Liver (tissue), 9 donors: Measurements from ENCODE around the gene TTC28. TPM values are rescaled to one million over a fixed set of nuclear protein-coding genes. Genes with fewer than 3 reads are reported as not detected.

ENCODE experiments used
- DNase-seq: peaks from one replicate; pipeline ENCODE4 v3.0.0-alpha.2; 2017; ENCODE audit warnings: low spot score
- H3K27ac ChIP-seq, 2 donors: one replicate each; pipeline ENCODE4 v1.7.0; 2013; ENCODE audit warnings: inconsistent platforms in 2 of 2, low read length in 2 of 2, control low read depth in 1 of 2, low read depth in 1 of 2, mild to moderate bottlenecking in 1 of 2
- H3K27me3 ChIP-seq, 4 donors: one replicate each; pipeline versions ENCODE4 v1.6.1 to v1.7.0; 2013; ENCODE audit warnings: low read length in 3 of 4, inconsistent platforms in 1 of 4, mild to moderate bottlenecking in 1 of 4, moderate library complexity in 1 of 4; ENCODE audit not compliant: control insufficient read depth in 4 of 4, insufficient read depth in 4 of 4
- H3K36me3 ChIP-seq, 4 donors: one replicate each; pipeline versions ENCODE4 v1.6.1 to v1.7.0; 2013; ENCODE audit warnings: low read length in 3 of 4, mild to moderate bottlenecking in 3 of 4, low read depth in 1 of 4, moderate library complexity in 1 of 4; ENCODE audit not compliant: control insufficient read depth in 4 of 4, insufficient read depth in 3 of 4
- H3K4me1 ChIP-seq, 4 donors: one replicate each; pipeline versions ENCODE4 v1.6.1 to v1.7.0; 2013; ENCODE audit warnings: low read length in 3 of 4, mild to moderate bottlenecking in 3 of 4, moderate library complexity in 1 of 4; ENCODE audit not compliant: control insufficient read depth in 4 of 4, insufficient read depth in 4 of 4
- H3K4me3 ChIP-seq, 3 donors: one replicate each; pipeline versions ENCODE4 v1.6.1 to v1.7.0; 2013; ENCODE audit warnings: low read length in 3 of 3, control low read depth in 1 of 3, low read depth in 1 of 3, mild to moderate bottlenecking in 1 of 3
- H3K9ac ChIP-seq, 2 donors: one replicate each; pipeline ENCODE4 v1.7.0; 2013; ENCODE audit warnings: low read length in 2 of 2, mild to moderate bottlenecking in 2 of 2, moderate library complexity in 2 of 2, control low read depth in 1 of 2, low read depth in 1 of 2
- H3K9me3 ChIP-seq, 4 donors: one replicate each; pipeline versions ENCODE4 v1.6.1 to v1.7.0; 2013; ENCODE audit warnings: low read length in 3 of 4; ENCODE audit not compliant: control insufficient read depth in 4 of 4
- ATF3 ChIP-seq: IDR thresholded peaks from 2 replicates; pipeline ENCODE4 v1.6.1; 2016; ENCODE audit warnings: antibody characterized with exemption
- CTCF ChIP-seq: fragments of 150-350 bp; IDR thresholded peaks from 2 replicates; pipeline ENCODE4 v1.5.1; 2017; ENCODE audit warnings: improper control_type of control experiment, low read depth, low read length; ENCODE audit not compliant: missing input control
- EGR1 ChIP-seq, 2 donors: IDR thresholded peaks; 2 replicates each; pipeline ENCODE4 v1.6.1; 2016 to 2018; ENCODE audit warnings: antibody characterized with exemption in 2 of 2, low read depth in 2 of 2
- FOXA1 ChIP-seq: IDR thresholded peaks from 2 replicates; pipeline ENCODE4 v1.6.1; 2016; ENCODE audit warnings: antibody characterized with exemption
- GABPA ChIP-seq, 2 donors: IDR thresholded peaks in 1 of 2; conservative IDR thresholded peaks in 1 of 2; 2 replicates each; pipeline ENCODE4 v1.6.1; 2016; ENCODE audit warnings: antibody characterized with exemption in 2 of 2, mild to moderate bottlenecking in 1 of 2, moderate library complexity in 1 of 2
- HNF4A ChIP-seq, 2 donors: conservative IDR thresholded peaks; 2 replicates each; pipeline ENCODE4 v1.6.1; 2016; ENCODE audit warnings: antibody characterized with exemption in 2 of 2, mild to moderate bottlenecking in 2 of 2
- HNF4G ChIP-seq: IDR thresholded peaks from 2 replicates; pipeline ENCODE4 v1.6.1; 2016; ENCODE audit warnings: antibody characterized with exemption
- JUND ChIP-seq, 2 donors: IDR thresholded peaks; 2 replicates each; pipeline ENCODE4 v1.6.1; 2016; ENCODE audit warnings: antibody characterized with exemption in 2 of 2
- MAX ChIP-seq: IDR thresholded peaks from 2 replicates; pipeline ENCODE4 v1.6.1; 2016; ENCODE audit warnings: antibody characterized with exemption
- NR2F2 ChIP-seq: IDR thresholded peaks from 2 replicates; pipeline ENCODE4 v1.6.1; 2016; ENCODE audit warnings: antibody characterized with exemption
- RAD21 ChIP-seq, 2 donors: IDR thresholded peaks; 2 replicates each; pipeline ENCODE4 v1.6.1; 2016; ENCODE audit warnings: antibody characterized with exemption in 2 of 2, mild to moderate bottlenecking in 2 of 2
- RXRA ChIP-seq, 2 donors: IDR thresholded peaks; 2 replicates each; pipeline ENCODE4 v1.6.1; 2017 to 2018; ENCODE audit warnings: antibody characterized with exemption in 2 of 2, mild to moderate bottlenecking in 1 of 2
- SP1 ChIP-seq: IDR thresholded peaks from 2 replicates; pipeline ENCODE4 v1.6.1; 2018; ENCODE audit warnings: antibody characterized with exemption, mild to moderate bottlenecking
- TAF1 ChIP-seq: conservative IDR thresholded peaks from 2 replicates; pipeline ENCODE4 v1.6.1; 2016; ENCODE audit warnings: antibody characterized with exemption, mild to moderate bottlenecking
- YY1 ChIP-seq: IDR thresholded peaks from 2 replicates; pipeline ENCODE4 v1.6.1; 2016; ENCODE audit warnings: antibody characterized with exemption, mild to moderate bottlenecking
- WGBS: extraction: QIAGEN DNeasy Blood & Tissue Kit; methylation state at CpG from one replicate; pipeline ENCODE4 v1.1.7; 2013; 5-methylcytosine and 5-hydroxymethylcytosine counted together
- polyA plus RNA-seq, 2 donors: library from polyadenylated mRNA; stranded (reverse) in 1 of 2; unstranded in 1 of 2; fragments of 200-250 nt in 1 of 2; fragments of >200 nt in 1 of 2; fragmentation: Nextera tagmentation in 1 of 2; extraction: Ambion mirVana in 1 of 2; gene quantifications; one replicate each; pipeline versions ENCODE4 v1.2.1 to v1.2.3, GENCODE V29; 2013 to 2015
- total RNA-seq, 2 donors: library from RNA; depleted of rRNA; stranded (reverse); fragments of >200 nt; gene quantifications; one replicate each; pipeline ENCODE4 v1.2.3, GENCODE V29; 2014
- TF ChIP-seq, protein P1 (sequence below): IDR thresholded peaks from 2 replicates; pipeline ENCODE4 v1.6.1; 2016; ENCODE audit warnings: antibody characterized with exemption, mild to moderate bottlenecking
- TF ChIP-seq, protein P2 (sequence below): IDR thresholded peaks from 2 replicates; pipeline ENCODE4 v1.6.1; 2016; ENCODE audit warnings: antibody characterized with exemption
- donor health status: healthy.
- donor health status: healthy.
- donor health status: healthy.
- donor health status: healthy.
- donor health status: healthy.

The TTC28 gene
- total and polyA plus RNA-seq, 4 donors = 4.2 to 19.4 (median 5.9) TPM

GRCh38 chr22:28344918-28345703 is 334.5 kb downstream of the TTC28 start (continued):
- TF ChIP-seq, protein P1, sequence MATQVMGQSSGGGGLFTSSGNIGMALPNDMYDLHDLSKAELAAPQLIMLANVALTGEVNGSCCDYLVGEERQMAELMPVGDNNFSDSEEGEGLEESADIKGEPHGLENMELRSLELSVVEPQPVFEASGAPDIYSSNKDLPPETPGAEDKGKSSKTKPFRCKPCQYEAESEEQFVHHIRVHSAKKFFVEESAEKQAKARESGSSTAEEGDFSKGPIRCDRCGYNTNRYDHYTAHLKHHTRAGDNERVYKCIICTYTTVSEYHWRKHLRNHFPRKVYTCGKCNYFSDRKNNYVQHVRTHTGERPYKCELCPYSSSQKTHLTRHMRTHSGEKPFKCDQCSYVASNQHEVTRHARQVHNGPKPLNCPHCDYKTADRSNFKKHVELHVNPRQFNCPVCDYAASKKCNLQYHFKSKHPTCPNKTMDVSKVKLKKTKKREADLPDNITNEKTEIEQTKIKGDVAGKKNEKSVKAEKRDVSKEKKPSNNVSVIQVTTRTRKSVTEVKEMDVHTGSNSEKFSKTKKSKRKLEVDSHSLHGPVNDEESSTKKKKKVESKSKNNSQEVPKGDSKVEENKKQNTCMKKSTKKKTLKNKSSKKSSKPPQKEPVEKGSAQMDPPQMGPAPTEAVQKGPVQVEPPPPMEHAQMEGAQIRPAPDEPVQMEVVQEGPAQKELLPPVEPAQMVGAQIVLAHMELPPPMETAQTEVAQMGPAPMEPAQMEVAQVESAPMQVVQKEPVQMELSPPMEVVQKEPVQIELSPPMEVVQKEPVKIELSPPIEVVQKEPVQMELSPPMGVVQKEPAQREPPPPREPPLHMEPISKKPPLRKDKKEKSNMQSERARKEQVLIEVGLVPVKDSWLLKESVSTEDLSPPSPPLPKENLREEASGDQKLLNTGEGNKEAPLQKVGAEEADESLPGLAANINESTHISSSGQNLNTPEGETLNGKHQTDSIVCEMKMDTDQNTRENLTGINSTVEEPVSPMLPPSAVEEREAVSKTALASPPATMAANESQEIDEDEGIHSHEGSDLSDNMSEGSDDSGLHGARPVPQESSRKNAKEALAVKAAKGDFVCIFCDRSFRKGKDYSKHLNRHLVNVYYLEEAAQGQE = no peak
- TF ChIP-seq JUND (IDR thresholded peaks at IDR 0.05) (no peak), EGR1 (IDR thresholded peaks at IDR 0.05; ENCODE audit: low read depth in 2 of 2) (no peak), SP1 (no peak)

DNA sequence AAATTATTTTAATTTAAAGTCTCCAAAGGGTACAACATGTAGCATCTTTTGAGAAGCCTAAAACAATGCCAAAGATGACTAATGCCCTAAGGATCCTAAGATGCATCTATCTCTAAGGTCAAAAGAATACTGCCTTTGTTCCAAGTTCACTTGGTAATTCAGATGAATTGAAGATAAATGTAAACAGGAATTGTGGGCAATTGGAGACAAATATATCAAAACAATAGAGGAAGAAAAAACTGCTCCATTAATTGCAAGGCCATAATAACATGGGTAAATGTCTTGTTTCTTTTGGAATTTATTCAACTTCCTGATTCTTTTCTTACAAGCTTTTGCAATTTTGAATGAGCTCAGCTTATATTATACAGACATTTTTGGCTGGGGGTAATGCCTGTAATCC is 338.6 kb downstream of the TTC28 start:
- Histone ChIP-seq H3K9ac (no peak overlapping the region), H3K27me3 (no peaks in the 10 kb centered on the region), H3K27ac (no peak overlapping the region), H3K4me1 (no peaks in the 10 kb centered on the region), H3K36me3 (no peaks in the 10 kb centered on the region), H3K4me3 (no peak overlapping the region), H3K9me3 (no peaks in the 10 kb centered on the region)
- TF ChIP-seq FOXA1 (no peak), EGR1 (IDR thresholded peaks at IDR 0.05; ENCODE audit: low read depth in 2 of 2) (no peak), YY1 (no peak), RXRA (IDR thresholded peaks at IDR 0.05) (no peak), SP1 (no peak), ATF3 (no peak), HNF4A (conservative IDR thresholded peaks at IDR 0.05) (no peak), JUND (IDR thresholded peaks at IDR 0.05) (no peak), GABPA (IDR thresholded peaks at IDR 0.05 in 1 of 2, conservative IDR thresholded peaks at IDR 0.05 in 1 of 2) (no peak)
- DNase-seq = no peak

DNA sequence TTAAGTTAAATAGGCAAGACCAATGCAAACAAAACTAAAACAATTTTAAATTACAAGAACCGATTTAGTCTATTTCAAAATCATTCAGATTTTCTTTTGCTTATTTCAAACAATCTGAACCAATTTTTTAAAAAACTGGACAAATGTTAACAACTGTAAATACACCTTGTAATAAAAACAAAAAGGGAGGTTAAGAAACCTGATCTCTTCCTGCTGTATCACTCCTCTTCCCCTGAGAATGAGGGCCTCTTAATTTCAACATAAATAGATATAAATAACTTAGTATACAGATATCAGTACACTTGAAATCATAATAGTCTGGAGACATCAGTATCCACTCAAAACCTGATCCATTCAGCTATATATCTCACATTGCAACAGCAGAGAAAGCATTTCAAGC is 346.6 kb downstream of the TTC28 start:
- H3K4me3 ChIP-seq = no peak overlapping the region
- WGBS = 37% methylated on average over 1 of the region's 1 CpG
- DNase-seq = no peak
- no peaks in the 10 kb centered on the region for H3K9me3 ChIP-seq
- no peaks in the 10 kb centered on the region for H3K36me3 ChIP-seq
- H3K4me1 ChIP-seq = no peaks in the 10 kb centered on the region
- H3K27ac ChIP-seq = no peak overlapping the region
- H3K9ac ChIP-seq = no peak overlapping the region
- no peaks in the 10 kb centered on the region for H3K27me3 ChIP-seq
- TF ChIP-seq CTCF = no peak
- TF ChIP-seq JUND (IDR thresholded peaks at IDR 0.05) = no peak
- no peak for TF ChIP-seq MAX
- TF ChIP-seq YY1 = no peak
- TF ChIP-seq, protein P1 = no peak
- TF ChIP-seq, protein P2, sequence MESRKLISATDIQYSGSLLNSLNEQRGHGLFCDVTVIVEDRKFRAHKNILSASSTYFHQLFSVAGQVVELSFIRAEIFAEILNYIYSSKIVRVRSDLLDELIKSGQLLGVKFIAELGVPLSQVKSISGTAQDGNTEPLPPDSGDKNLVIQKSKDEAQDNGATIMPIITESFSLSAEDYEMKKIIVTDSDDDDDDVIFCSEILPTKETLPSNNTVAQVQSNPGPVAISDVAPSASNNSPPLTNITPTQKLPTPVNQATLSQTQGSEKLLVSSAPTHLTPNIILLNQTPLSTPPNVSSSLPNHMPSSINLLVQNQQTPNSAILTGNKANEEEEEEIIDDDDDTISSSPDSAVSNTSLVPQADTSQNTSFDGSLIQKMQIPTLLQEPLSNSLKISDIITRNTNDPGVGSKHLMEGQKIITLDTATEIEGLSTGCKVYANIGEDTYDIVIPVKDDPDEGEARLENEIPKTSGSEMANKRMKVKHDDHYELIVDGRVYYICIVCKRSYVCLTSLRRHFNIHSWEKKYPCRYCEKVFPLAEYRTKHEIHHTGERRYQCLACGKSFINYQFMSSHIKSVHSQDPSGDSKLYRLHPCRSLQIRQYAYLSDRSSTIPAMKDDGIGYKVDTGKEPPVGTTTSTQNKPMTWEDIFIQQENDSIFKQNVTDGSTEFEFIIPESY = no peak
- no peak for TF ChIP-seq FOXA1
- no peak for TF ChIP-seq HNF4A (conservative IDR thresholded peaks at IDR 0.05)
- TF ChIP-seq GABPA (IDR thresholded peaks at IDR 0.05 in 1 of 2, conservative IDR thresholded peaks at IDR 0.05 in 1 of 2) = no peak
- no peak for TF ChIP-seq HNF4G
- TF ChIP-seq SP1 = no peak
- no peak for TF ChIP-seq EGR1 (IDR thresholded peaks at IDR 0.05; ENCODE audit: low read depth in 2 of 2)
- no peak for TF ChIP-seq TAF1
- TF ChIP-seq NR2F2 = no peak
- TF ChIP-seq RAD21 (IDR thresholded peaks at IDR 0.05) = no peak
- TF ChIP-seq ATF3 = no peak
